Gastrocnemius medialis (tissue), 4 donors: ENCODE results near the gene NAV2.

ENCODE experiments used
- CTCF ChIP-seq, 5 experiments: fragments of 450-650 bp in 3 of 5; fragments of 200-600 bp in 2 of 5; sonication (generic) in 2 of 5; IDR thresholded peaks in 4 of 5; conservative IDR thresholded peaks in 1 of 5; 1 replicate in 4 of 5; 2 replicates in 1 of 5; pipeline ENCODE4 v1.5.1; 2016 to 2019; ENCODE audit warnings: antibody characterized with exemption in 5 of 5, mild to moderate bottlenecking in 3 of 5, moderate library complexity in 3 of 5
- POLR2A ChIP-seq, 2 donors: fragments of 450-650 bp; IDR thresholded peaks; one replicate each; pipeline ENCODE4 v1.6.1; 2017; ENCODE audit warnings: antibody characterized with exemption in 2 of 2, mild to moderate bottlenecking in 2 of 2, moderate library complexity in 2 of 2

DNA sequence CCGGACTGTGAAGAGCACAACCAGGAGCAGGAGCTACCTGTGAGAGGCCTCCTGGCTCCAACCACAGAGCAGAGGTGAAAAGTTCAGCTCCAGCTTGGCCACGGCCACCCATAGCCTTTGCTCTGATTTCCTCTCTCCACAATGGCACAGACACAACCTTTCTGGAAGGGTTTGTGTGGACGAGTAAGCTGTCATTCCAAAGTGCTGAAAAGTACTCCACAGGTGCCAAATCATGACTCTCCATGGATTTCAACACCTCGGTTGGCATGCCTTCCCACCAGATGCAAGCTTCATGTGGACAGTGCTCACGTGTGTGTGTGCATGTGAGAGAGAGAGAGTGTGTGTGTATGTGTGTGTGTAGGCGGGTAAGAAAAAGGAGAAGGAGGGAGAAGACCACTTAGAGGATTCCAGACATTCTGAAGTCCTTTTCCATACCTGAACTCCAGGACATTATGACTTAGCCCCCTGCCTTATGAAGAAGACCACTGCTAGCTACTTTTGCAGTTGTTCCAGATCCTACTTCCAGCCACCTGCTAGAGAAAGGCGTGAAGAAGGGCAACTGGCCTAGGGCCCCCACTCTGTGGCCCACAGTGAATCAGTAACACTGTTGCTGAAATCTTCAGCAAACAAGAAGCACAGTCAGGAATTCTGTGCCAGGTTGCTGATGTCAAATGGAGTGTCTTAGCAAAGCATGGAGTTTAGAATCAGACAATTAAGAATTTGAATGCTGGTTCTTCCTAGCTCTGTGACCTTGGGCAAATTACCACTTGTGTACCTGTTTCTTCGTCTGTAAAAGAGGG lies 13.9 kb upstream of the NAV2 start:
- TF ChIP-seq CTCF (IDR thresholded peaks at IDR 0.05 in 4 of 5, conservative IDR thresholded peaks at IDR 0.05 in 1 of 5): no peak
- no peak for TF ChIP-seq POLR2A (IDR thresholded peaks at IDR 0.05)
